ENCODE results near the gene EZR.
A peak's percentile ranks its signal among the peaks of the same experiment; 100 is the strongest.

DNA sequence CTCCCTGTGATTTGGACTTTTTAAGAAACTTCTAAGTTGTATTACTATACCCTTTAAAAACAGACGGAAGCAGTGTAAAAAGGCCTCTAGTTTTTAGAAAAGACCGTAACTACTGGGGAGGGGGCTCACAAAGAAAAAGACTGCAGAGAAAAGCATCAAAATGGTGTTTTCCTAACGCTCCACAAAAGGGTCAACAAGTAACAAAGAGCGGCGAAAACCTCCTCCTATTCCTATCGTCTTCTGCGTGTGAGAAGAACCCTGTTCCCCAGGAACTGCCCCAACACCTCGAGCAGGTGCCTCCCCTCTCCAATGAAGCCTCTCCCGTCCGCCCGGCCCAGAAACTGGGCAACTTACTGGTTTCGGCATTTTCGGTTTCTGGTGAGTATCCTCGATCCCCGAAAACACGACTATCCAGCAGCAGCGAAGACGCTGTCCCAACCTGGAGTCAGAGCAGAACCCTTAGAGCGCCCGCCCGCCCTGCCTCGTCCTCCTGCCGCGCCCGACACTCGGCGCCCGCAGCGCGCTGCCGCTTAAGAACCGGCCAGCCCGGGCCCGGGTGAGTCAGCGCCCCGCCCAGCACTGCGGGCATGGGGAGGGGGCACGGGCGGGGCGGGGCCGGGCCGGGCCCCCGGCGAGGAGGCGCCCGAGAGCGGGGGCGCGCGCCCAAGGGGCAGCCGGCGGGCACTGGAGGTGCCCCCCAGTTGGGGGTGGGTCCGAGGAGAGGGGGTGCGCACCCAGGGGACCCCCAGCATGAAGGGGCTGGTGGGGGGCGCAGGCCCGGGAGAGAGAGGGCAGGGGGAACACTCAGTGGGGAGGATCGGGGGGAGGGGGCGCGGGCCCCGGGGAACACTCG, 1.2 kb downstream of the EZR start:
- peak; percentile 92 for TF ChIP-seq POLR2A (IDR thresholded peaks at IDR 0.05; ENCODE audit: low read depth, low read length)
- peak; percentile 93 for TF ChIP-seq POLR2AphosphoS5 (IDR thresholded peaks at IDR 0.05; ENCODE audit: low read depth, low read length)
- peak; percentile 65; the same call in 1 of the 2 replicates for TF ChIP-seq TAF1 (IDR thresholded peaks at IDR 0.05; ENCODE audit: borderline replicate concordance, low read depth, low read length)

Measured in GM12892 (cell line).